Suprapubic skin (tissue), 4 donors: ENCODE measurements around the gene TMEM214. TPM values are rescaled to one million over a fixed set of nuclear protein-coding genes. Genes with fewer than 3 reads are reported as not detected.

Experiments
- DNase-seq, 2 donors: peaks; one replicate each; pipeline ENCODE4 v3.0.0-alpha.2; 2019; ENCODE audit warnings: low spot score in 2 of 2
- H3K27ac ChIP-seq: fragments of 200-600 bp; sonication (generic); one replicate; pipeline ENCODE4 v1.5.1; 2019
- H3K27me3 ChIP-seq: fragments of 200-600 bp; sonication (generic); one replicate; pipeline ENCODE4 v1.5.1; 2019
- H3K36me3 ChIP-seq: fragments of 200-600 bp; sonication (generic); one replicate; pipeline ENCODE4 v1.5.1; 2019
- H3K4me1 ChIP-seq: fragments of 200-600 bp; sonication (generic); one replicate; pipeline ENCODE4 v1.5.1; 2019
- H3K4me3 ChIP-seq: fragments of 200-600 bp; sonication (generic); one replicate; pipeline ENCODE4 v1.5.1; 2019; ENCODE audit warnings: mild to moderate bottlenecking
- H3K9me3 ChIP-seq: fragments of 200-600 bp; sonication (generic); one replicate; pipeline ENCODE4 v1.5.1; 2019
- CTCF ChIP-seq, 2 donors: fragments of 200-600 bp in 1 of 2; fragments of 450-650 bp in 1 of 2; sonication (generic) in 1 of 2; IDR thresholded peaks; one replicate each; pipeline ENCODE4 v1.5.1; 2016 to 2019; ENCODE audit warnings: antibody characterized with exemption in 2 of 2, mild to moderate bottlenecking in 1 of 2, moderate library complexity in 1 of 2
- EP300 ChIP-seq: sonication (generic); formaldehyde crosslinking; IDR thresholded peaks from one replicate; pipeline ENCODE4 v1.6.1; 2017; ENCODE audit warnings: antibody characterized with exemption
- POLR2A ChIP-seq, 2 donors: fragments of 450-650 bp; IDR thresholded peaks; one replicate each; pipeline ENCODE4 v1.6.1; 2017; ENCODE audit warnings: antibody characterized with exemption in 2 of 2, mild to moderate bottlenecking in 2 of 2, moderate library complexity in 2 of 2
- POLR2AphosphoS5 ChIP-seq, 3 donors: sonication (generic); formaldehyde crosslinking; IDR thresholded peaks; one replicate each; pipeline ENCODE4 v1.6.1; 2017; ENCODE audit warnings: antibody characterized with exemption in 3 of 3
- WGBS: methylation state at CpG from one replicate; pipeline ENCODE4 v1.1.5; 2018; 5-methylcytosine and 5-hydroxymethylcytosine counted together
- total RNA-seq, 4 donors: library from RNA; depleted of rRNA; stranded (reverse); fragments of >200 nt; gene quantifications; one replicate each; pipeline ENCODE4 v1.1.0, GENCODE V29; 2016

The TMEM214 gene
- total RNA-seq, 4 donors from 2014 or later = 39.2 to 56.3 (median 44.7) TPM

- H3K9me3 ChIP-seq = no peaks in the 10 kb centered on the region
- H3K4me3 ChIP-seq = no peak overlapping the region
- no peak overlapping the region for H3K27ac ChIP-seq
- 81% methylated on average over 8 of the region's 8 CpGs for WGBS
- DNase-seq = no peak
- H3K27me3 ChIP-seq = no peaks in the 10 kb centered on the region
- no peaks in the 10 kb centered on the region for H3K4me1 ChIP-seq
- H3K36me3 ChIP-seq = no peaks in the 10 kb centered on the region
- TF ChIP-seq CTCF (IDR thresholded peaks at IDR 0.05) (no peak), POLR2A (IDR thresholded peaks at IDR 0.05) (no peak)
These were observed 43.6 kb upstream of the TMEM214 start for GRCh38 chr2:26989156-26989555.

- Histone ChIP-seq H3K27ac (no peak overlapping the region), H3K27me3 (no peaks in the 10 kb centered on the region), H3K36me3 (no peaks in the 10 kb centered on the region), H3K9me3 (no peaks in the 10 kb centered on the region), H3K4me3 (no peak overlapping the region), H3K4me1 (no peaks in the 10 kb centered on the region)
- 80% methylated on average over 5 of the region's 5 CpGs for WGBS
- no peak for DNase-seq
- TF ChIP-seq EP300 = no peak
- TF ChIP-seq CTCF (IDR thresholded peaks at IDR 0.05) = no peak
- TF ChIP-seq POLR2A (IDR thresholded peaks at IDR 0.05) = no peak
- no peak for TF ChIP-seq POLR2AphosphoS5 (IDR thresholded peaks at IDR 0.05)
These were observed 41.0 kb upstream of the TMEM214 start for GRCh38 chr2:26991717-26992116.

GRCh38 chr2:26993768-26994167 lies 39.0 kb upstream of the TMEM214 start:
- TF ChIP-seq EP300 (no peak), POLR2A (IDR thresholded peaks at IDR 0.05) (no peak), CTCF (IDR thresholded peaks at IDR 0.05) (no peak), POLR2AphosphoS5 (IDR thresholded peaks at IDR 0.05) (no peak)
- Histone ChIP-seq H3K4me1 (no peaks in the 10 kb centered on the region), H3K36me3 (no peaks in the 10 kb centered on the region), H3K9me3 (no peaks in the 10 kb centered on the region), H3K4me3 (no peak overlapping the region), H3K27me3 (no peaks in the 10 kb centered on the region), H3K27ac (no peak overlapping the region)
- no peak for DNase-seq
- WGBS = 82% methylated on average over 1 of the region's 1 CpG

GRCh38 chr2:26994983-26995382 lies 37.8 kb upstream of the TMEM214 start:
- no peak overlapping the region for H3K27ac ChIP-seq
- no peaks in the 10 kb centered on the region for H3K9me3 ChIP-seq
- DNase-seq = no peak
- H3K36me3 ChIP-seq = no peaks in the 10 kb centered on the region
- TF ChIP-seq POLR2A (IDR thresholded peaks at IDR 0.05) (no peak), POLR2AphosphoS5 (IDR thresholded peaks at IDR 0.05) (no peak), CTCF (IDR thresholded peaks at IDR 0.05) (no peak), EP300 (no peak)
- H3K4me1 ChIP-seq = no peaks in the 10 kb centered on the region
- H3K4me3 ChIP-seq = no peak overlapping the region
- H3K27me3 ChIP-seq = no peaks in the 10 kb centered on the region
- WGBS = 94% methylated on average over 1 of the region's 1 CpG

GRCh38 chr2:26997394-26997793 lies 35.4 kb upstream of the TMEM214 start:
- no peaks in the 10 kb centered on the region for H3K36me3 ChIP-seq
- TF ChIP-seq EP300 = no peak
- TF ChIP-seq CTCF (IDR thresholded peaks at IDR 0.05) = no peak
- TF ChIP-seq POLR2A (IDR thresholded peaks at IDR 0.05) = no peak
- no peak for TF ChIP-seq POLR2AphosphoS5 (IDR thresholded peaks at IDR 0.05)
- no peak overlapping the region for H3K27ac ChIP-seq
- no peaks in the 10 kb centered on the region for H3K4me1 ChIP-seq
- H3K4me3 ChIP-seq = no peak overlapping the region
- 75% methylated on average over 10 of the region's 10 CpGs for WGBS
- DNase-seq = no peak
- H3K9me3 ChIP-seq = no peaks in the 10 kb centered on the region
- H3K27me3 ChIP-seq = no peaks in the 10 kb centered on the region
